Mucosa of rectum (tissue), 2 donors: ENCODE measurements around the gene STOML1.

ENCODE experiments used
- H3K27ac ChIP-seq, 2 donors: one replicate each; pipeline ENCODE4 v1.7.0; 2013; ENCODE audit warnings: inconsistent platforms in 2 of 2, low read depth in 2 of 2, low read length in 2 of 2
- H3K27me3 ChIP-seq, 2 donors: one replicate each; pipeline ENCODE4 v1.7.0; 2013; ENCODE audit warnings: low read length in 2 of 2; ENCODE audit not compliant: control insufficient read depth in 2 of 2, insufficient read depth in 2 of 2
- H3K36me3 ChIP-seq, 2 donors: one replicate each; pipeline ENCODE4 v1.7.0; 2013; ENCODE audit warnings: low read length in 2 of 2; ENCODE audit not compliant: control insufficient read depth in 2 of 2, insufficient read depth in 2 of 2
- H3K4me1 ChIP-seq, 2 donors: one replicate each; pipeline ENCODE4 v1.7.0; 2013; ENCODE audit warnings: low read length in 2 of 2, mild to moderate bottlenecking in 1 of 2; ENCODE audit not compliant: control insufficient read depth in 2 of 2, insufficient read depth in 2 of 2
- H3K4me3 ChIP-seq, 2 donors: one replicate each; pipeline ENCODE4 v1.7.0; 2013; ENCODE audit warnings: low read length in 2 of 2
- H3K9ac ChIP-seq, 2 donors: one replicate each; pipeline ENCODE4 v1.7.0; 2013; ENCODE audit warnings: low read length in 2 of 2, low read depth in 1 of 2, mild to moderate bottlenecking in 1 of 2
- H3K9me3 ChIP-seq, 2 donors: one replicate each; pipeline ENCODE4 v1.7.0; 2013; ENCODE audit warnings: low read length in 2 of 2; ENCODE audit not compliant: control insufficient read depth in 2 of 2
- donor health status: healthy.
- donor health status: Normal muscosa, but diverticular disease.

The STOML1 gene

GRCh38 chr15:73948396-73948795, 43.7 kb downstream of the STOML1 start:
- Histone ChIP-seq H3K36me3 (no peaks in the 10 kb centered on the region), H3K27me3 (no peaks in the 10 kb centered on the region), H3K27ac (no peak overlapping the region), H3K4me1 (peaks cover 6 to 7% of the 10 kb centered on the region in 2 donors), H3K4me3 (no peak overlapping the region), H3K9ac (no peak overlapping the region), H3K9me3 (no peaks in the 10 kb centered on the region)

- Histone ChIP-seq H3K9ac (no peak overlapping the region), H3K27ac (no peak overlapping the region), H3K36me3 (no peaks in the 10 kb centered on the region), H3K4me1 (peaks cover 6 to 7% of the 10 kb centered on the region in 2 donors), H3K9me3 (no peaks in the 10 kb centered on the region), H3K4me3 (no peak overlapping the region), H3K27me3 (no peaks in the 10 kb centered on the region)
These were observed 44.4 kb downstream of the STOML1 start for GRCh38 chr15:73947651-73948050.

DNA sequence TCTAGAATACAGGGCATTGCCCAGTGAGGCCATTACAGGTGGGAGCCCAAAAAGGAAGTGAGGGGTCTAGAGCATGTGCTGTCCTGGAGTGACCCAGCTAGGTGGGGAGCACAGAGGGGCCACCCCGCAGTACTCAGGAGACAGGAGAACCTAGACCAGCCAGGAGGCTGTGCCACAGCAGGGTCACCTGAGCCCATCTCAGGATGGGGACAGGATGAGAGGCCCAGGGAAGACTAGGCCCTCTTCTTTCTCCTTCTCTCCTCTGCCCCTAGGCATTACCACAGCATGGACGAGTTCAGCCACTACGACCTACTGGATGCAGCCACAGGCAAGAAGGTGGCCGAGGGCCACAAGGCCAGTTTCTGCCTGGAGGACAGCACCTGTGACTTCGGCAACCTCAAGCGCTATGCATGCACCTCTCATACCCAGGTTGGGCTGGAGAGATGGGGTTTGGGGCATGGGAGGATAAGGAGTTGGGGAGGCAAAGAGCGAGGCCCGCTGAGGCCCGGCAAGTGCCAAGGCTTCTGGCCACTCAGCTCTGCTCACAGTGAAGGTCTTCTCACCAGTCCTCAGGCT, 45.2 kb downstream of the STOML1 start:
- H3K4me3 ChIP-seq: no peak overlapping the region
- no peaks in the 10 kb centered on the region for H3K9me3 ChIP-seq
- peaks cover 5 to 6% of the 10 kb centered on the region in 2 donors for H3K4me1 ChIP-seq
- H3K36me3 ChIP-seq: no peaks in the 10 kb centered on the region
- no peaks in the 10 kb centered on the region for H3K27me3 ChIP-seq
- no peak overlapping the region for H3K27ac ChIP-seq
- no peak overlapping the region for H3K9ac ChIP-seq

GRCh38 chr15:73946046-73946721, 45.9 kb downstream of the STOML1 start:
- Histone ChIP-seq H3K4me1 (peaks cover 0 to 3% of the 10 kb centered on the region in 2 donors), H3K27me3 (no peaks in the 10 kb centered on the region), H3K27ac (no peak overlapping the region), H3K4me3 (no peak overlapping the region), H3K36me3 (no peaks in the 10 kb centered on the region), H3K9ac (no peak overlapping the region), H3K9me3 (no peaks in the 10 kb centered on the region)

- no peak overlapping the region for H3K9ac ChIP-seq
- no peaks in the 10 kb centered on the region for H3K9me3 ChIP-seq
- no peaks in the 10 kb centered on the region for H3K27me3 ChIP-seq
- no peak overlapping the region for H3K4me3 ChIP-seq
- H3K27ac ChIP-seq: no peak overlapping the region
- H3K36me3 ChIP-seq: no peaks in the 10 kb centered on the region
- no peaks in the 10 kb centered on the region for H3K4me1 ChIP-seq
These were observed 47.0 kb downstream of the STOML1 start for GRCh38 chr15:73945130-73945508.

DNA sequence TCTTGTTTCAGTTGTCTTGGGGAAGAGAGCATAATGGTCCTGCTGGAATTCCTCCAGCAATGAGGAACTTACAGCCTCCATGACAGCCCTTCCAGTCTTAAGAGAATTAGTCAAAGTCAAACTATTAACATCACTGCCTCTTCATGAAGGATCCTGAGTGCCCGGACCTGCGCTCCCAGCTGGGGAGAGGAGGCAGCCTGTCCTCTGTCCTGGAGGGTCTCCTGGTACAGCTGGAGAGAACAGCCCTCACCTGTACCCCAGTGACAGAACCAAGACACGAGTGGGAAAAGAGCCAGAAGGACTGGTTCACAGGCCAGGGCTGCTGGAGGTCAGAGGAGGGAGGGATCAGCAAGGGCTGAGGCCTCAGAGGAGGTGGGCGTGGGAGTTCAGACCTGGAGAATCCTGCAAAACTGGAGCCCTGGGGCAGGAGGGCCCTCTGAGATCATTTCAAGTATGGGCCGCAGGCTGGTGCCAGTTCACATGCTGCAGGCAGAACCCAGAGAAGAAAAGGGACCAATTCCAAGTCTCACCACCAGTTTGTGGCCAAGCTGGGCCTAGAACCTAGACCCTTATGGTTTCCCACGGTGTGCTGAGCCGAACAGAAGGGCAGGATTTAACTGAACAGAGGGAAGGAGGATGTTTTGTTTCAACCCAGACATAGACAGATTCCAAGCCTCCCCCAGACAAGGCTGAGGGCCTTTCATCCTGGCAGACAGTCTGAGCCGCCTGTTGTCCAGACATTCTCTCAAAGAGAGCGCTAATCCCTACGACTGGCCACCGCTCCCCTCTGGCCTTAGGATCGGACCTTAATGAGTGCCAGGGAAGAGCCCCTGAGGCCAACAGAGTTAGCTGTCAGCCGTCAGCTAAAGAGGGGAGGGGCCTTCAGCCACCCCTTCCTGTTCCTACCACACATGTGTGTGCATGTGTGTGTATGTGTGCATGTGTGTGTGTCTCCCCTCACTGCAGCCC, 47.6 kb downstream of the STOML1 start:
- Histone ChIP-seq H3K9ac (no peak overlapping the region), H3K9me3 (no peaks in the 10 kb centered on the region), H3K4me3 (no peak overlapping the region), H3K36me3 (no peaks in the 10 kb centered on the region), H3K27ac (no peak overlapping the region), H3K4me1 (no peaks in the 10 kb centered on the region), H3K27me3 (no peaks in the 10 kb centered on the region)

DNA sequence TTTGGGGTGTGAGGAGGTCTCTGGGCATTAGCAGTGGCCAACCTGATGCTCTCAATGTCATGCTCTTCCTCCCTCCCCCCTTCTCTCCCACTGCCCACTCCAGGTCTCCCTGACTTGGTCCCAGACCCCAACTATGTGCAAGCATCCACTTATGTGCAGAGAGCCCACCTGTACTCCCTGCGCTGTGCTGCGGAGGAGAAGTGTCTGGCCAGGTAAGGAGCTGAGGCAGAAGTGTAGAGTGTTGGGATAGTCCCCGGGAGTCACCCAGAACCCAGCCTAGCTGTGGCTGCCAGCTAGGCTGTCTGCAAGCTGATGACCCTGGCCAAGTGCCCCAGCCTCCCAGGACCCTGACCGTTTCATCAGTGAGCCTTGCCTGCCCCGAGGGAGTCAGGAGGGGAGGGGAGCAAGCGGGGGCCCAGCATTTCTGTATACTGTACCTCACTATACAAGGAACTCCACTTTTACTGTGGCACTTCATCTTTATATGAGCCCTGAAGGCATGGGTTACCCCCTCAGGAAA, 49.3 kb downstream of the STOML1 start:
- no peaks in the 10 kb centered on the region for H3K9me3 ChIP-seq
- no peaks in the 10 kb centered on the region for H3K36me3 ChIP-seq
- H3K4me3 ChIP-seq: no peak overlapping the region
- no peak overlapping the region for H3K9ac ChIP-seq
- H3K27ac ChIP-seq: no peak overlapping the region
- H3K27me3 ChIP-seq: no peaks in the 10 kb centered on the region
- H3K4me1 ChIP-seq: no peaks in the 10 kb centered on the region

- no peak overlapping the region for H3K9ac ChIP-seq
- no peak overlapping the region for H3K27ac ChIP-seq
- no peaks in the 10 kb centered on the region for H3K4me1 ChIP-seq
- no peaks in the 10 kb centered on the region for H3K27me3 ChIP-seq
- no peaks in the 10 kb centered on the region for H3K36me3 ChIP-seq
- H3K9me3 ChIP-seq: no peaks in the 10 kb centered on the region
- H3K4me3 ChIP-seq: no peak overlapping the region
These were observed 50.0 kb downstream of the STOML1 start for GRCh38 chr15:73941871-73942635.

DNA sequence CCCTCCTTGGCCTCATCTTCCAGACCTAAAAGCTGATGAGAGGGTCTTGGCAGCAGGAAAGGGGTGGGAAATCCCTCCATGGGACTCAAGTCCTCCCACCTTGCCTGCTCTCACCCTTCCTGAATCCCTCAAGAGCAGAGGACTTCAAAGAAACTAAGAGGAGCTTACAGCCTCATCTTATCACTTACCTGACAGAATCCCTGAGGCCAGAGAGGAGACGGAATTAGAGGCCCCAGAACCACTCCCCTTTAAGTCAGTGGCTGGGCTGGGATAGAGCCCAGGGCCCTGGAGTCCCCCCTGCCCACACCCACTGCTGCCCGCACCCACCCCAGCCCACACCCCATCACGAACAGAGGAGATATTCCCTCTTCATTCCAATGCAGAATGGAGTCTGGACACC, 50.6 kb downstream of the STOML1 start:
- Histone ChIP-seq H3K36me3 (no peaks in the 10 kb centered on the region), H3K9me3 (no peaks in the 10 kb centered on the region), H3K27me3 (no peaks in the 10 kb centered on the region), H3K27ac (no peak overlapping the region), H3K4me3 (no peak overlapping the region), H3K4me1 (no peaks in the 10 kb centered on the region), H3K9ac (no peak overlapping the region)
